Measurements from ENCODE around the gene PIEZO2.

The PIEZO2 gene

GRCh38 chr18:11159844-11160243 is 10.5 kb upstream of the PIEZO2 start:
- no peak for TF ChIP-seq PATZ1 (CRISPR knock-in tag; IDR thresholded peaks at IDR 0.05; ENCODE audit: borderline replicate concordance)
- no peak for TF ChIP-seq RARB (CRISPR knock-in tag; IDR thresholded peaks at IDR 0.05)
- TF ChIP-seq OSR1 (CRISPR knock-in tag; IDR thresholded peaks at IDR 0.05): no peak
- TF ChIP-seq ZNF565 (CRISPR knock-in tag; conservative IDR thresholded peaks at IDR 0.05; ENCODE audit: low read depth): no peak
- TF ChIP-seq ESRRG (CRISPR knock-in tag; IDR thresholded peaks at IDR 0.05): no peak
- TF ChIP-seq CSRNP3 (CRISPR knock-in tag; IDR thresholded peaks at IDR 0.05): no peak
- TF ChIP-seq POU6F1 (CRISPR knock-in tag; IDR thresholded peaks at IDR 0.05; ENCODE audit: borderline replicate concordance, low read depth): no peak
- no peak for TF ChIP-seq SNAI2 (CRISPR knock-in tag; IDR thresholded peaks at IDR 0.05)
- TF ChIP-seq ZC3H10 (CRISPR knock-in tag; IDR thresholded peaks at IDR 0.05): no peak
- no peak for ATAC-seq

GRCh38 chr18:11156978-11157377 is 7.6 kb upstream of the PIEZO2 start:
- ATAC-seq: no peak
- TF ChIP-seq ZFP3 (CRISPR knock-in tag; IDR thresholded peaks at IDR 0.05) (no peak), TCF4 (CRISPR knock-in tag; IDR thresholded peaks at IDR 0.05; ENCODE audit: borderline replicate concordance) (no peak), CSDC2 (CRISPR knock-in tag; IDR thresholded peaks at IDR 0.05) (no peak), PPARA (CRISPR knock-in tag; IDR thresholded peaks at IDR 0.05; ENCODE audit: borderline replicate concordance) (no peak), ARNTL (CRISPR knock-in tag; IDR thresholded peaks at IDR 0.05; ENCODE audit: borderline replicate concordance, low read depth) (no peak), OSR1 (CRISPR knock-in tag; IDR thresholded peaks at IDR 0.05) (no peak), RARB (CRISPR knock-in tag; IDR thresholded peaks at IDR 0.05) (no peak), ISL1 (CRISPR knock-in tag; IDR thresholded peaks at IDR 0.05) (no peak), ZNF70 (CRISPR knock-in tag; IDR thresholded peaks at IDR 0.05) (no peak), ZNF565 (CRISPR knock-in tag; conservative IDR thresholded peaks at IDR 0.05; ENCODE audit: low read depth) (no peak), SNAI2 (CRISPR knock-in tag; IDR thresholded peaks at IDR 0.05) (no peak), POU6F1 (CRISPR knock-in tag; IDR thresholded peaks at IDR 0.05; ENCODE audit: borderline replicate concordance, low read depth) (no peak), ZNF8 (CRISPR knock-in tag; IDR thresholded peaks at IDR 0.05) (no peak), CSRNP3 (CRISPR knock-in tag; IDR thresholded peaks at IDR 0.05) (no peak), ZC3H10 (CRISPR knock-in tag; IDR thresholded peaks at IDR 0.05) (no peak), ESRRG (CRISPR knock-in tag; IDR thresholded peaks at IDR 0.05) (no peak), BACH2 (CRISPR knock-in tag; IDR thresholded peaks at IDR 0.05; ENCODE audit: borderline replicate concordance) (no peak), GLIS3 (CRISPR knock-in tag; IDR thresholded peaks at IDR 0.05) (no peak)

GRCh38 chr18:11155034-11155759 is 5.8 kb upstream of the PIEZO2 start:
- no peak for ATAC-seq

More at GRCh38 chr18:11155034-11155759, 5.8 kb upstream of the PIEZO2 start:
- no peak for TF ChIP-seq ESRRG (CRISPR knock-in tag; IDR thresholded peaks at IDR 0.05)
- no peak for TF ChIP-seq CREB5 (CRISPR knock-in tag; IDR thresholded peaks at IDR 0.05; ENCODE audit: low read depth)
- TF ChIP-seq RARB (CRISPR knock-in tag; IDR thresholded peaks at IDR 0.05): no peak

Measured in SK-N-SH treated with all-trans-retinoic acid at 6 μM for 48 hours (cell line).